Liver (tissue), 9 donors: Measurements from ENCODE around the gene FBXO47. TPM values are rescaled to one million over a fixed set of nuclear protein-coding genes. Genes with fewer than 3 reads are reported as not detected.

Experiments
- DNase-seq: peaks from one replicate; pipeline ENCODE4 v3.0.0-alpha.2; 2017; ENCODE audit warnings: low spot score
- H3K27ac ChIP-seq, 2 donors: one replicate each; pipeline ENCODE4 v1.7.0; 2013; ENCODE audit warnings: inconsistent platforms in 2 of 2, low read length in 2 of 2, control low read depth in 1 of 2, low read depth in 1 of 2, mild to moderate bottlenecking in 1 of 2
- H3K27me3 ChIP-seq, 4 donors: one replicate each; pipeline versions ENCODE4 v1.6.1 to v1.7.0; 2013; ENCODE audit warnings: low read length in 3 of 4, inconsistent platforms in 1 of 4, mild to moderate bottlenecking in 1 of 4, moderate library complexity in 1 of 4; ENCODE audit not compliant: control insufficient read depth in 4 of 4, insufficient read depth in 4 of 4
- H3K36me3 ChIP-seq, 4 donors: one replicate each; pipeline versions ENCODE4 v1.6.1 to v1.7.0; 2013; ENCODE audit warnings: low read length in 3 of 4, mild to moderate bottlenecking in 3 of 4, low read depth in 1 of 4, moderate library complexity in 1 of 4; ENCODE audit not compliant: control insufficient read depth in 4 of 4, insufficient read depth in 3 of 4
- H3K4me1 ChIP-seq, 4 donors: one replicate each; pipeline versions ENCODE4 v1.6.1 to v1.7.0; 2013; ENCODE audit warnings: low read length in 3 of 4, mild to moderate bottlenecking in 3 of 4, moderate library complexity in 1 of 4; ENCODE audit not compliant: control insufficient read depth in 4 of 4, insufficient read depth in 4 of 4
- H3K4me3 ChIP-seq, 3 donors: one replicate each; pipeline versions ENCODE4 v1.6.1 to v1.7.0; 2013; ENCODE audit warnings: low read length in 3 of 3, control low read depth in 1 of 3, low read depth in 1 of 3, mild to moderate bottlenecking in 1 of 3
- H3K9ac ChIP-seq, 2 donors: one replicate each; pipeline ENCODE4 v1.7.0; 2013; ENCODE audit warnings: low read length in 2 of 2, mild to moderate bottlenecking in 2 of 2, moderate library complexity in 2 of 2, control low read depth in 1 of 2, low read depth in 1 of 2
- H3K9me3 ChIP-seq, 4 donors: one replicate each; pipeline versions ENCODE4 v1.6.1 to v1.7.0; 2013; ENCODE audit warnings: low read length in 3 of 4; ENCODE audit not compliant: control insufficient read depth in 4 of 4
- EGR1 ChIP-seq, 2 donors: IDR thresholded peaks; 2 replicates each; pipeline ENCODE4 v1.6.1; 2016 to 2018; ENCODE audit warnings: antibody characterized with exemption in 2 of 2, low read depth in 2 of 2
- FOXA1 ChIP-seq: IDR thresholded peaks from 2 replicates; pipeline ENCODE4 v1.6.1; 2016; ENCODE audit warnings: antibody characterized with exemption
- FOXA2 ChIP-seq: IDR thresholded peaks from 2 replicates; pipeline ENCODE4 v1.6.1; 2016; ENCODE audit warnings: antibody characterized with exemption
- GABPA ChIP-seq, 2 donors: IDR thresholded peaks in 1 of 2; conservative IDR thresholded peaks in 1 of 2; 2 replicates each; pipeline ENCODE4 v1.6.1; 2016; ENCODE audit warnings: antibody characterized with exemption in 2 of 2, mild to moderate bottlenecking in 1 of 2, moderate library complexity in 1 of 2
- HNF4A ChIP-seq, 2 donors: conservative IDR thresholded peaks; 2 replicates each; pipeline ENCODE4 v1.6.1; 2016; ENCODE audit warnings: antibody characterized with exemption in 2 of 2, mild to moderate bottlenecking in 2 of 2
- NR2F2 ChIP-seq: IDR thresholded peaks from 2 replicates; pipeline ENCODE4 v1.6.1; 2016; ENCODE audit warnings: antibody characterized with exemption
- RAD21 ChIP-seq, 2 donors: IDR thresholded peaks; 2 replicates each; pipeline ENCODE4 v1.6.1; 2016; ENCODE audit warnings: antibody characterized with exemption in 2 of 2, mild to moderate bottlenecking in 2 of 2
- RXRA ChIP-seq, 2 donors: IDR thresholded peaks; 2 replicates each; pipeline ENCODE4 v1.6.1; 2017 to 2018; ENCODE audit warnings: antibody characterized with exemption in 2 of 2, mild to moderate bottlenecking in 1 of 2
- SP1 ChIP-seq: IDR thresholded peaks from 2 replicates; pipeline ENCODE4 v1.6.1; 2018; ENCODE audit warnings: antibody characterized with exemption, mild to moderate bottlenecking
- TAF1 ChIP-seq: conservative IDR thresholded peaks from 2 replicates; pipeline ENCODE4 v1.6.1; 2016; ENCODE audit warnings: antibody characterized with exemption, mild to moderate bottlenecking
- YY1 ChIP-seq: IDR thresholded peaks from 2 replicates; pipeline ENCODE4 v1.6.1; 2016; ENCODE audit warnings: antibody characterized with exemption, mild to moderate bottlenecking
- WGBS: extraction: QIAGEN DNeasy Blood & Tissue Kit; methylation state at CpG from one replicate; pipeline ENCODE4 v1.1.7; 2013; 5-methylcytosine and 5-hydroxymethylcytosine counted together
- polyA plus RNA-seq, 2 donors: library from polyadenylated mRNA; stranded (reverse) in 1 of 2; unstranded in 1 of 2; fragments of 200-250 nt in 1 of 2; fragments of >200 nt in 1 of 2; fragmentation: Nextera tagmentation in 1 of 2; extraction: Ambion mirVana in 1 of 2; gene quantifications; one replicate each; pipeline versions ENCODE4 v1.2.1 to v1.2.3, GENCODE V29; 2013 to 2015
- total RNA-seq, 2 donors: library from RNA; depleted of rRNA; stranded (reverse); fragments of >200 nt; gene quantifications; one replicate each; pipeline ENCODE4 v1.2.3, GENCODE V29; 2014
- TF ChIP-seq, protein P1 (sequence below): IDR thresholded peaks from 2 replicates; pipeline ENCODE4 v1.6.1; 2016; ENCODE audit warnings: antibody characterized with exemption
- TF ChIP-seq, protein P2 (sequence below): fragments of 150-350 bp; IDR thresholded peaks from 2 replicates; pipeline ENCODE4 v1.5.1; 2017; ENCODE audit warnings: improper control_type of control experiment, low read depth, low read length; ENCODE audit not compliant: missing input control
- donor health status: healthy.
- donor health status: healthy.
- donor health status: healthy.
- donor health status: healthy.
- donor health status: healthy.

Gene FBXO47
- total and polyA plus RNA-seq, 4 donors, result not detected

DNA sequence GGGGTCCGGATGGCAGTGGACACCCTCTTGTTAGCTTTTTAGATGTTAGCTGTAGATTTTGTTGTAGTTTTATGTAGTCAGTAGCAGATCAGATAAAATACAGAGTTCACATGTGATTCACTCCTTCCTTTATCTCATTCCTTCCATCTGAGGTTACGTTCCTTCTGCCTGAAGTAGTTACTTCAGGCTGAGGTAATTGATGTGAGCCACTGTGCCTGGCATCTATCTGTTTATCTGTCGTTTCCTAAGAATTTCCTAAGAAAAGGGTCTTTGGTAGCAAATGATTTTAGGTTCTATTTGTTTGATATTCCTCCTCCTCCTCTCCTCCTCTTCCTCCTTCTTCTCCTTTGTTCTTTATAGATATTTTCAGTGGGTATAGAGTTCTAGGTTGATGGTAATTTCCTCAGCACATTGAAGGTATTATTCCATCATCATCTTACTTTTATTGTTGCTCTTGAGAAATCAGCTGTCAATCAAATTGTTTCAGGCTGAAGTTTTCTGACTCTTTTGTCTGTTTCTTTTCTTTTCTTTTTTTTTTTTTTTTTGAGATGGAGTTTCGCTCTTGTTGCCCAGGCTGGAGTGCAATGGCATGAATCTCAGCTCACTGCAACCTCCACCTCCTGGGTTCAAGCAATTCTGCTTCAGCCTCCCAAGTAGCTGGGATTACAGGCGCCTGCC lies 29.6 kb upstream of the FBXO47 start (continued):
- TF ChIP-seq GABPA (IDR thresholded peaks at IDR 0.05 in 1 of 2, conservative IDR thresholded peaks at IDR 0.05 in 1 of 2) (no peak), RAD21 (IDR thresholded peaks at IDR 0.05) (no peak)
- TF ChIP-seq, protein P1, sequence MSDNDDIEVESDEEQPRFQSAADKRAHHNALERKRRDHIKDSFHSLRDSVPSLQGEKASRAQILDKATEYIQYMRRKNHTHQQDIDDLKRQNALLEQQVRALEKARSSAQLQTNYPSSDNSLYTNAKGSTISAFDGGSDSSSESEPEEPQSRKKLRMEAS, result no peak

DNA sequence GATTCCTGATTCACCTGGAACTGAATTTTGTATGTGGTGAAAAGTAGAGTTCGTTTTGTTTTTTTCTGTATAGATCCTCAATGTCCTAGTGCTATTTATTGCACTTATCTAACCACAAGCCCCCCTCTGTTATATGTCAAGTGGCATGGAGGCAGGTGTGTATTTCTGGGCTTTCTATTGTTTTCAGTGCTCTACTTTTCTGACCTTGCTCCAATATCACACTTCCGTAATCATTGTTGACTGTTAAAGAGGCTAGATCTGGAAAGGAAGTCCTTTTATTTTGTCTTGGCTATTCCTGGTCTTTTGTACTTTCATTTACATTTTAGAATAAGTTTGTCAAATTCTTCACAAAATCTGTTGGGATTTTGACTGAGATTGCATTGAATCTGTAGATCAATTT lies 26.8 kb upstream of the FBXO47 start:
- TF ChIP-seq EGR1 (IDR thresholded peaks at IDR 0.05; ENCODE audit: low read depth in 2 of 2) (no peak), FOXA1 (no peak), SP1 (no peak), NR2F2 (no peak), TAF1 (no peak), RXRA (IDR thresholded peaks at IDR 0.05) (no peak), HNF4A (conservative IDR thresholded peaks at IDR 0.05) (no peak), GABPA (IDR thresholded peaks at IDR 0.05 in 1 of 2, conservative IDR thresholded peaks at IDR 0.05 in 1 of 2) (no peak)
- TF ChIP-seq, protein P1, result no peak
- 24% methylated on average over 2 of the region's 2 CpGs for WGBS
- no peak overlapping the region for H3K4me3 ChIP-seq
- peaks cover 2 to 11% (median 5%) of the 10 kb centered on the region in 4 donors for H3K9me3 ChIP-seq
- H3K27ac ChIP-seq, result no peak overlapping the region
- no peak overlapping the region for H3K9ac ChIP-seq
- H3K4me1 ChIP-seq, result no peaks in the 10 kb centered on the region
- no peak for DNase-seq
- no peaks in the 10 kb centered on the region for H3K36me3 ChIP-seq
- H3K27me3 ChIP-seq, result no peaks in the 10 kb centered on the region

DNA sequence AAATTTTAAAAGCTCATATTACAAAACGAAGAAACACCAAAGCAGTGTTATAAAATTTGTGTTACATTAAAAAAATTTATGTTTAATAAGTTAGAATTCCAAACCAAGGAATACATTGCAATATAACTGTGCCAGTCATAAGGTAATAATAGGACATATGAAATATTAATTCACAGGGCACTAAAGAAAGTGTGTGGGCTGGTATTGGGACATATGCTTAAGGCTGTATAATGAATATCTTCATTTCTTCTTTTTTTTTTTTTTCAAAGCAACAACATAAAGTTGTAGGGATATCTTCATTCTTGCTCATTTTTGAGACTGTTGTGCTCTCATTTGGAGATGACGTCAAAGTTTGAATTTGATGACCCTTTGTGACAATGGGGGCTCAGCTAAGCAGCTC lies 17.5 kb upstream of the FBXO47 start:
- no peak overlapping the region for H3K9ac ChIP-seq
- no peaks in the 10 kb centered on the region for H3K4me1 ChIP-seq
- H3K9me3 ChIP-seq, result no peaks in the 10 kb centered on the region
- no peaks in the 10 kb centered on the region for H3K27me3 ChIP-seq
- no peaks in the 10 kb centered on the region for H3K36me3 ChIP-seq
- no peak overlapping the region for H3K4me3 ChIP-seq
- WGBS, result 63% methylated on average over 2 of the region's 2 CpGs
- no peak for DNase-seq
- H3K27ac ChIP-seq, result no peak overlapping the region
- no peak for TF ChIP-seq FOXA2
- no peak for TF ChIP-seq YY1
- no peak for TF ChIP-seq RXRA (IDR thresholded peaks at IDR 0.05)
- TF ChIP-seq GABPA (IDR thresholded peaks at IDR 0.05 in 1 of 2, conservative IDR thresholded peaks at IDR 0.05 in 1 of 2), result no peak
- TF ChIP-seq, protein P2, sequence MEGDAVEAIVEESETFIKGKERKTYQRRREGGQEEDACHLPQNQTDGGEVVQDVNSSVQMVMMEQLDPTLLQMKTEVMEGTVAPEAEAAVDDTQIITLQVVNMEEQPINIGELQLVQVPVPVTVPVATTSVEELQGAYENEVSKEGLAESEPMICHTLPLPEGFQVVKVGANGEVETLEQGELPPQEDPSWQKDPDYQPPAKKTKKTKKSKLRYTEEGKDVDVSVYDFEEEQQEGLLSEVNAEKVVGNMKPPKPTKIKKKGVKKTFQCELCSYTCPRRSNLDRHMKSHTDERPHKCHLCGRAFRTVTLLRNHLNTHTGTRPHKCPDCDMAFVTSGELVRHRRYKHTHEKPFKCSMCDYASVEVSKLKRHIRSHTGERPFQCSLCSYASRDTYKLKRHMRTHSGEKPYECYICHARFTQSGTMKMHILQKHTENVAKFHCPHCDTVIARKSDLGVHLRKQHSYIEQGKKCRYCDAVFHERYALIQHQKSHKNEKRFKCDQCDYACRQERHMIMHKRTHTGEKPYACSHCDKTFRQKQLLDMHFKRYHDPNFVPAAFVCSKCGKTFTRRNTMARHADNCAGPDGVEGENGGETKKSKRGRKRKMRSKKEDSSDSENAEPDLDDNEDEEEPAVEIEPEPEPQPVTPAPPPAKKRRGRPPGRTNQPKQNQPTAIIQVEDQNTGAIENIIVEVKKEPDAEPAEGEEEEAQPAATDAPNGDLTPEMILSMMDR, result no peak
- TF ChIP-seq NR2F2, result no peak
